HG02981 (cell line): ENCODE results near the gene SLC17A9.

Source experiments
- ATAC-seq: cut with Tn5 transposase; IDR thresholded peaks from one replicate; pipeline ENCODE4 v1.9.1; 2021; ENCODE audit warnings: mild to moderate bottlenecking, moderate library complexity; ENCODE audit not compliant: unreplicated experiment

Gene SLC17A9

GRCh38 chr20:62952373-62952967, at the start of gene SLC17A9:
TSS of gene SLC17A9 (plus strand) at chr20:62952709. CDS start at chr20:62952831, 122 bp downstream.
- ATAC-seq, result peak; percentile 46

DNA sequence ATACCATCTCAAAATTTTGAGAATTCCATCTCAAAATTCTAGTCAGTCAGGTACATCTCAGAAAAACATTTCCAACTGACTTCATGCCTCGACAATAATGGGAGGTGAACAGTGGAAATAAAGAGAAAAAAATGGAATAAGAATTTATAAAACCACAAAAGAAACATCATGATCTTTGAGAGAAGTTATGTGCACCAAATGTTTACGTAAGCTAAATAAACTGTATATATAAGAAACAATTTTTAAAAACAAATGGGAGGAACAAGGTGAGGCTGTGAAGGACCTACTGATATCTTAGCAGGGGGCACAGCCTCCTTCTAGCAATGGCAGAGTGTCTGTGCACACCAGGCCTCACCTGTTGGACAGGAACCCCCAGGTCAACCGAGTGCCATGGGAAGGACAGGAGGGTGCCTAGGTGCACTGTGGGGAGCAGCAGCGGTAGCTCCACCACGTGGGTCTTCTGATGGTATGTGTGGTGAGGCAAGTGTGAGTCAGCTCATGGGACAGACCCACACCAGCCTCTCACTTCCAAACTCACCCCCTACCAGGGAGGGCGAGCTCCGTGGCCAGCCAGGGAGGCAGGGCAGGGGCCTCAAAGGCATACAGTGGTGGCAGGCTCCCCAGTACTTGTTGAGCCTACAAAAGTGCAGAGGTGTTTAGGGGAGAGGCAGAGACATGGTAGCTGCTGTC, 49.4 kb upstream of the SLC17A9 start:
- ATAC-seq, result no peak

DNA sequence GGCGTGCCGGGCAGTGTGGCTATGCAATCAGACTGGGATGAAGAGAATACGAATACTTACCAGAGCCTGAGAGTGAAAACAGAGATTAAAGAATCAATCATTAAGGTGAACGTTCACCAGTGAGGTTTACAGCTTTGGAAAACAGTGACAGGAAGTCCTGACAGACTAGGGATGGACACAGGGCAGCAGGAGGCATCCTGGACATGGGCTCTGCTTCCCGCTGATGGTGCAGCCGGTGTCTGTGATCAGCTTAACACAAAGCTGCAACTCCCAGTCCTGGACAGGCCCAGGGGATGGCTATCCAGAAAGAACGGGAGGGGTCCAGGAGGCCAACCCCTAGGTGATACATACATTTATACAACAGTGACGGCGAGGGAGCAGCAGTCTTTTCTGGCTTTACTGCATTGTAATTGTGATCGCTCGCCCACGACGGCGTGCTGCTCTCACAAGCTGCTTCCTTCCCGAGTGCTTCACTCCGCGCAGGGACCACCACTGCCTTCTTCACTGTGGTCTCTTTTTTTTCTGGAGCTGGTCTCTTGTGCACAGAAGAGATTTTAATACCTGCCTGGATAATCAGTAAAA, 46.9 kb upstream of the SLC17A9 start:
- no peak for ATAC-seq

- ATAC-seq, result no peak
These were observed 46.3 kb upstream of the SLC17A9 start for GRCh38 chr20:62906209-62906608.

- ATAC-seq, result no peak
These were observed 45.7 kb upstream of the SLC17A9 start for GRCh38 chr20:62906647-62907375.

- no peak for ATAC-seq
These were observed 44.9 kb upstream of the SLC17A9 start for GRCh38 chr20:62907384-62908317.

DNA sequence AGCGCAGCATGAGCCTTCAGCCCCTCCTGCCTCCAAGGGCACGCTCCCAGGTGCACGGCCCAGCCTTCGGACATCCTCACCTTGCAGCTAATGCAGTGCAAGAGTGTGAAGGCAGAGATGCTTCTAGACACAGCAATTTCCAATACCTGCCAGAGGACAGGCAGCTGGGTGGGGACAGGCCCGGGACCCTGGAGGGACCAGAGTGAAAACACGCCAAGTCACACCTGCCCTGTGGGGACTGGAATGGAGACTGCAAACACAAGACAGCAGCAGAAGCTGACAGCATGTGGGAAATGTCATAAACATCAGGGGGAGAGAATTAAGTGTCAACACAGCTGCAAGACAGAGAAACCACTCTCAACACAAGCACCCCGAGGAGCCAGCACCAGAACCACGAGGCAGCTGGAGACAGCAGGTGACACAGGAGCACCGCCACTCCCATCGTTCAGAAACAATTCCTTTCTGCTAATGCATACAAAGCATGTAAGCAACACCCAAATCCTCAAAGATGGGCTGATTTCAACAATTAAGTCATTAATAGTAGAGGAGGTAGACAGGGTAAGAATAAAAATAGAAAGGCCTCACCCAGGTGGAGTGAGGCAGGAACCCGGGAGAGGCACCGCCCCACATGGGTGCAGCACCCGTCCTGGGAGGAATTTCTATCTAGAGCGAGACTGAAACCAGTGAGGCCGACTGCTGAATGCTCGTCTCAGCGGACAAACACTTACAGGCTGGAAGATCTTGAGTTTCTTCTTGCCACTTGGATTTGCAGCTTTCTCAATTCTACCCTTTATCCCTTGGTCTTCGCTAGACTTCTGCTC, 43.3 kb upstream of the SLC17A9 start:
- no peak for ATAC-seq

GRCh38 chr20:62910217-62910766, 42.2 kb upstream of the SLC17A9 start:
- no peak for ATAC-seq

DNA sequence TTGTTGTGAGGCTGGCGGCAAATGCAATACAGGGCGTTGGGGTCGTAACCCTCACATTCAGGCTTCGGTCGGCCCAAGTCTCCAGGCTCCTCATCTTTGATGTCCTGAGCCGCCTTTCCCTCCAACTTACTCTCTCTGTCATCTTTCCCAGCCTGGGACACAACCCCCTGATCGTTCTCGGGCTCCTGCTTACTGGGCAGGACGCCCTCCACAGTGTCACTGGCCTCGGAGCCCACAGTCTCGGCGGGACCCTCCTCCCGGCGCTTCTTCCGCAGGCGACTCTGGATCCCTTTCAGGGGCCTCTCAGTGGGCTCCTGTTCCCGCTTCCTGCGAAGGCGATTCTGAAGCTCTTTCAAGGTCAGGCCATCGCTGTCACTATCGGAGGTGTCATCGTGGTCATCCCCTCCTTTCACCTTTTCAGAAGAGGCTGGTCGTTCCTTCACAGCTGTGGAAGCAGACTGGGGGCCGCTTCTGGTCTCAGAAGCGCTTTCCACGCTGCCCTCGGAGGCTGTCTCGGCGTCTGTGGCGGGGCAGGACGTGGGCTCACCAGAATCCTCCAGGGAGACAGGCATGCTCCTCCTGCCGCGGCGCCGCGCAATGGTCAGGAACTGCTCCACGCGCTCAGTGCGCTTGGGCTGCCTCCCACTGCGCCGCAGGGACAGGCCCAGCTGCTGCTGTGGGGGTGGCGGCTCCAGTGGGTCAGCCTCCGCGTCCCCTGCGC, 41.6 kb upstream of the SLC17A9 start:
- ATAC-seq, result no peak

GRCh38 chr20:62911701-62912280, 40.7 kb upstream of the SLC17A9 start:
- no peak for ATAC-seq

DNA sequence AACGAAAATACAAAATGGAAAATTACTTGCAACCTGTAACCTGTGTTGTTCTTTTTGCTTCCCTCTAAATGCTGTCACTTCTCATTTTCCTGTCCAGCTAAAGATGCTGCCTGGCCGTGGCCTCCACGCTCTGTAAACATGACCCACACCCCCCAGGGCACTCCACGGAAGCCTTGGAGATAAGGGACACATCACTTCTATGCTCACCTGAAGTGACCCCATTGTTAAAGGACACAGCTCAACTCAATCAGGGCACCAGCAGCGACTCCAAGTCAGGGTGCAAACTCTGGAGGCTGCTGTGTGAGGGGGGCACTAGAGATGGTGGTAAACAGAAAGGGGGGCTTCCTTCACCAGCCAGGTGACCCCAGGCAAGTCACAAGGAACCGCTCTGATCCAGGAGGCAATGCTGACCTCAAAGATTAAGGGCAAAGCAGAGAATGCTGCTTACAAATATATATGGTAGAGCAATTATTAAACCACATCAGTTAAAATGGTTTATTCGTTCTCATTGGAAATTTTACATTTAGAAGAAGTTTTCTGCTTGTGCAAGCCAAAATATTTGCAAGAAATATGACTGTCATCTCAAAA, 39.4 kb upstream of the SLC17A9 start:
- no peak for ATAC-seq

DNA sequence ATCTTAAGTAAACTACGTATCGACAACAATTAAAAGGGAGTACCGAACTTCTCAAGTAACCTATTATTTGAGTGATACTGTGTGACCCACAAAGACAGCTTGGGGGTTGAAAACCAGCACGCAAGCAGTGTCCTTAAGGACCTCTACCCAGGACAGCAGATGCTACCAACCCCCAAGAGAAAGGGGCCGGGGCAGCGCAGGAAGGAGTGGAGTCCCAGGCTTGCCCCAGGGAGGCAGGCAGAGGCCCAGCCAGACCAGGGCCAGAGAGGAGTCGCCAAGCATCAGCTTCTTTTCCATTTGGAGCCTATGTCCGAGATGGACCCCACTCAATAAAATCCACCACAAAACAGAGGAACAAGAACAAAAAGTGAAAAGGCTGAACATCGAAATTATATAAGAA, 38.1 kb upstream of the SLC17A9 start:
- no peak for ATAC-seq

- ATAC-seq, result no peak
These were observed 37.5 kb upstream of the SLC17A9 start for GRCh38 chr20:62914970-62915457.

DNA sequence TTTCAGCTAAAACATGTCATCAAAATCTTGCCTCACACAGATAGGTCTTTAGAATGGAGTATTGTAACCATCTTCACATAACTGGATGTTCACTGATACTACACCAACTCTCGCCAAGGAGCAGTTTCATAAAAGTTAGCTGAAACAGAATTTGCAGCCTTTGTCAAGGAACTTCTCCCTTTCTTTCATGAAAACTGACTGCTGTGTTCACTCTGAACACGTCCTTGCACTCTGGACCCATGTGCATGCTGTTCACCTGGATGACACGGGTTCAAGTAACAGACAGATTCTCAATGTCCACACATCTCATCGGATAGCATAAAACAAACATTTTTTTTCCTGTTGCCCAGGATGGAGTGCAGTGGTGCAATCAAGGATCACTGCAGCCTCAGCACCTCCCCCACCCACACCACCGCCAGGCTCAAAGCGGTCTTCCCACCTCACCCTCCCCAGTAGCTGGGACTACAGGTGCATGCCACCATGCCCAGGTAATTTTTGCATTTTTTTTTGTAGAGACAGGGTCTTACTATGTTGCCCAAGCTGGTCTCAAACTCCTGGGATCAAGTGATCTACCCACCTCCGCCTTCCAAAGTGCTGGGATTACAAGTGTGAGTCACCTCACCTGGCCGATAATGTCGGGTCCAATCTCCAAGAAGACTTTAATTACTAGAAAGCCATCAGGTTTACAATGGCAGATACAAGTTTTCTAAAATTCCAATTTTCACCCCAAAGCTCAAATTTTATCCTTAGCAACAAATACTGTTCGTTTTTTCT, 35.6 kb upstream of the SLC17A9 start:
- ATAC-seq, result no peak

GRCh38 chr20:62917720-62918119, 34.8 kb upstream of the SLC17A9 start:
- ATAC-seq, result no peak

GRCh38 chr20:62918147-62918546, 34.4 kb upstream of the SLC17A9 start:
- ATAC-seq, result no peak

- no peak for ATAC-seq
These were observed 33.7 kb upstream of the SLC17A9 start for GRCh38 chr20:62918831-62919230.
